GM21786 (cell line): ENCODE data around the gene CCDC134.
"Not testable (repeated sequence)": the region's sequence is repeated elsewhere in the genome, so short reads cannot be mapped to it uniquely, and the experiment has no call there.

Experiments used
- ATAC-seq: cut with Tn5 transposase; IDR thresholded peaks from one replicate; pipeline ENCODE4 v1.9.1; 2021; ENCODE audit not compliant: unreplicated experiment

Gene CCDC134

DNA sequence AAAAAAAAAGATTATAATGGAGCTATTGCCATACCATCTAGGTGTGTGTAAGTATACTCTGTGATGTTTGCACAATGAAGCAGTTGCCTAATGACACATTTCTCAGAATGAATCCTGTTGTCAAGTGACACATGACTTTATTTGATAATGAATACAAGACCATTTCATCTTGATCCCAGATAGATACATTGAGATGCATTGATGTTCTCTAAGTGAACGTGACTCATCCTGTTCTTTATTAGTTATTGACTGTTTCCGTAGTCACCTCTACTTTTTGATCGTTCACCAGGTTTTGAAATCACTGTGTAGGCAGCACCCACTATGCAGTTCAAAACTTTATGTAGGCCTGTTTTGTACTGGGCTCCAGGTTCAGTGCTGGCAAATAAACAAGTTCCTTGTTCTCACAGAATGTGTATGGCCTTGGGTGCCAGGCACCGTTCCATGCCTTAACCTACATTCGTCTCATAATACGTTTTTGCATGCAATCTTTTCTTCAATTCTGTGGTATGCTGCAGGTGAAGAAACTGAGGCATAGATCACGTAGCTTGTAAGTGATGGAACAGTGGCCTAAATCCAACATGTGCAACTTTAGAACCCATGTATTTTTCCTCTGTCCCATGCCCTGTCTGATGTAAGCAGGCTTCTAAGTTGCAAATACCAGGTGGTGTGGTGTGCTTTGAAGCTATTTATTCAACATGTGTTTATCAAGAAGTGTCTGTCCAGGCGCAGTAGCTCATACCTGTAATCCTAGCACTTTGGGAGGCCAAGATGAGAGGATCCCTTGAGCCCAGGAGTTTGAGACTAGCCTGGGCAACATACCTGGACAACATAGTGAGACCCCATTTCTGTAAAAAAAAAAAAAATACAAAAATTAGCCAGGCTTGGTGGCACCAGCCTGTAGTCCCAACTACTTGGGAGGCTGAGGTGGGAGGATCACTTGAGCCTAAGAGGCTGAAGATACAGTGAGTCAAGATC is 42.8 kb downstream of the CCDC134 start:
- no peak for ATAC-seq

GRCh38 chr22:41844036-41844435 is 43.6 kb downstream of the CCDC134 start:
- no peak for ATAC-seq

DNA sequence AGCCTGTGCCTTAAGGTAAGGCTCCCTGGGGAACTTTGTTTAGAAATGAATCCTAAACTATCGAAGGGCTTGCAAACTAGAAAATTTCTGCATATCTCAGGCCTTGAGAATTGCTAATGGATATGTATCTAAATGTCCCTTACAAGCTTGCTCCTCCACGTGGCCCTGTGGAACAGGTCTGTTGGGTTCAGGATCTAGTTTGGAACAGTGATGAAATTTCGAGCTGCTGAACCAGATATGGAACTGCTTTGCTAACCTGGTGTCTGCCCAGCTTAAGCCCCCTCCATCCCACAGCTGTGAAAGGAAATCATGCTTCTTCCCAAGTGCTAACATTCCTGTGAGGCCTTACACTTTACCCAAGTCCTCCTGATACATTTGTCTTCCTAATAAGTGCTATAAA is 44.0 kb downstream of the CCDC134 start:
- no peak for ATAC-seq

DNA sequence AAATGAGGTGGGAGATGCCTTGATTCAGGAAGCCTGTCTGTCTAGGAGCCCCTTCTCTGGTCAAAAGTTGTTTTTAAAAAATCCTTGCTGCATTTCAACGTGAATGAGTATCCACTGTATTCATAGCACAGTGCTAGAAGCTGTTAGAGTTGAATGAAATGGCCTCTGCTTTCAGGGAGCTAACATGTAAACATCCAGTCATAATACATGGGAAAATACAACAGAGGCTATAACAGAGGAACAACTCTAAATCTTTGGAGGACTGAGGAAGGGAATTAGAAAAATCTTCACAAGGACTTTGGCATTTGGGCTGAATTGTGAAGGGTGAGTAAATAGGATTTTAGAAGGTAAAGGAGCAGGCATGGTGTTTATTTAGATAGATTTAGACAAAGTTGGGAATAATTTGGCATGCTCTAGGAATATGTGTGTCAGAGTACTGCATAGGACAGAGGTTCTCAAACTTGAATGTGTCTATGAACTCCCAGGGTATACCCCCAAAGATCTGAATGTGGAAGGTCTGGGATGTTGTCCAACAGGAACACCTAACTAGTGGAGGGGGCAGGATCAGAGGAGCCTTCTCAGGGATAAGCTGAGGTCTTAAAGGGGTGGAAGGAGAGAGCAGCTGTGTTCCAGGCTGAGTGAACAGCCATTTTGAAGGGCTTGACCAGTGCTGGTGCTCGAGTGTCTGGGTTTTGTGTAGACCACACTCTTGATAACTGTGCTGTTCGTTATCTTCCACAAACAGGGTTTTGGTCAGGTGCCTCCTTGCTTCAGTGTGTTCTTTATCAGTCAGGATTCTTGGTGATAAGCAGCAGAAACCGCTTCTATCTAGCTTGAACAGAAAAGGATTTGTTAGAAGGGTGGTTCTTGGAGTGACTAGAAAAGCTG is 45.1 kb downstream of the CCDC134 start:
- no peak for ATAC-seq

DNA sequence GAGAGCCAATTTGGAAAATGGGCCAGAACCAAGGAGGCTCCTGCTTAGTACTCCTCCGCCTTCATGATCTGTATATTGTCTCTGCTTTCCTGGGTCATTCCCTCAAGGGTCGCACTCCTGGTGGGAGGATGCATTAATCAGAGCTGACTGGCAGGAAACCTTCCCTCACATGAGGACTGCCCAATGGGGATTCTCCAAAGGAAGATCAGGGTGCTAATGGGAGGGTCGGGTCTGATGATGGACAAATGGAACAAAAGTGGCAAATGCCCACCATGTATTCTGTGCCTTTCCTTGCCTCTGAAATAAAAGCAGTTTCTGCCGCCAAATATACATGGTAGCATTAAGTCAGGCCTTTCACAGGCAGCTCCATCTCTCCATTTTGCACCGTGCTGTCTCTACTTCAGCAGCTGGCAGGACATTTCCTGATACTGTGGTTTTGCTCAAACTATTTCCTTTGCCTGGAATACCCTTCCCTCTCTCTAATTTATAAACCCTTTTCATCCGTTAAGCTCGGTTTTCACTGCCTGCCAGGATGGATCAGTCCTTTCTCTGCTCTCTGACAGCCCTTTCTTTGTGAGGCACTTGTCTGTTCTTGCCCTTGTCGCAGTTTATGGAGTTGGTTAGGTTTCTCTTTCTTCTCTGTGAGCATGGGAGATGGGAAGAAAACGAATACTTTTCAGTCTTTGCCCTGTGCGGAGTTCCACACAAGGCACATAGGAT is 45.9 kb downstream of the CCDC134 start:
- no peak for ATAC-seq

GRCh38 chr22:41847300-41847699 is 46.8 kb downstream of the CCDC134 start:
- no peak for ATAC-seq

- no peak for ATAC-seq
These were observed 48.0 kb downstream of the CCDC134 start for GRCh38 chr22:41848468-41848867.

- ATAC-seq: no peak
These were observed 56.0 kb downstream of the CCDC134 start for GRCh38 chr22:41856469-41856868.

DNA sequence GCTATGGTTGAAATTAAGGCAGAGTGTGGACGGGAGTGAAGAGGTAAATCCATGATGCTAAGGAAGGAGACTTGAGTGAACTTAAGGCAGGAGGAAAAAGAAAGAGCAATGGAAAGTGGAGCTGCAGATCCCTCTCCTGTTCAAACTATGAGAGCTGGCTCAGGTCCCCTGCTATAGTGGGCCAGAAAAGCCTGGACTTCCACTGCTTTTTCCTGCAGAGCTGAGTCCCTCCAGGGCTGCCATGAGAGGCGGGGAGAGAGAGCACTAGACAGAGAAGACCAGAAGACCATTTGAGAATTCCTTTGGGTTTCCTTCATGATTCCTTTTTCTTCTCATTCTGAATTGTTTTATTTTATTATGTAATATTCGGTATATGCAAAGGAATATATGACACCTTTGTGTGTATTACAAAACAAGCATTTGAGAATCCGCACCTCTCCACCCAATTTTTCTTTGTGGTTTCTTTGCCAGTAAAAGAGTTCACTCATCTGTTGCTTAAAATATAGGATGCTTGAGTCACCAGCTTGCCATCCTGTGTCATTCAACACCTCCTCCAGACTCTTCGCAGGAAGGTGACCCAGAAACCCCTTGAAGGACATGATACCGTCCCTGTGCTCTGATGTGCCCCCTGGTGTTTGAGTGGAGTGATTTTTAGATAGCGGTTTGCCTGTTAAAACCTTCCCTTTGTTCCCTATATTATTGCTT is 56.8 kb downstream of the CCDC134 start:
- ATAC-seq: no peak

DNA sequence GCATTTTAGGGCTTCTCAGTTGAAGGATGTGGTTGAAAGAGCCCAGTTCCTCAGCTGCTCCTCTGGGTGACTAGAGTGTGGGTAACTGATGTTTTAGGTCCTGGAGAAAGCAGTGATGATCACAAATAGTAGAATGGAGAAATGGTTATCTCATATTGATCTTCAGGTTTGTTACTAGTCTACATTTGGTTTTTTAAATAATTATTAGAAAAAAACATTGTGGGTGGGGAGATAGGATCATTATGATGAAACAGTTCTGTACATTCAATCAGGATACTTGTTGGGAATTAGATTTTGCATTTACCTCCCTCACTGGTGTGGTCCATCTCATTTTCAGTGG is 57.4 kb downstream of the CCDC134 start:
- ATAC-seq: no peak

GRCh38 chr22:41862160-41862529 is 61.7 kb downstream of the CCDC134 start:
- peak; percentile 44 for ATAC-seq

DNA sequence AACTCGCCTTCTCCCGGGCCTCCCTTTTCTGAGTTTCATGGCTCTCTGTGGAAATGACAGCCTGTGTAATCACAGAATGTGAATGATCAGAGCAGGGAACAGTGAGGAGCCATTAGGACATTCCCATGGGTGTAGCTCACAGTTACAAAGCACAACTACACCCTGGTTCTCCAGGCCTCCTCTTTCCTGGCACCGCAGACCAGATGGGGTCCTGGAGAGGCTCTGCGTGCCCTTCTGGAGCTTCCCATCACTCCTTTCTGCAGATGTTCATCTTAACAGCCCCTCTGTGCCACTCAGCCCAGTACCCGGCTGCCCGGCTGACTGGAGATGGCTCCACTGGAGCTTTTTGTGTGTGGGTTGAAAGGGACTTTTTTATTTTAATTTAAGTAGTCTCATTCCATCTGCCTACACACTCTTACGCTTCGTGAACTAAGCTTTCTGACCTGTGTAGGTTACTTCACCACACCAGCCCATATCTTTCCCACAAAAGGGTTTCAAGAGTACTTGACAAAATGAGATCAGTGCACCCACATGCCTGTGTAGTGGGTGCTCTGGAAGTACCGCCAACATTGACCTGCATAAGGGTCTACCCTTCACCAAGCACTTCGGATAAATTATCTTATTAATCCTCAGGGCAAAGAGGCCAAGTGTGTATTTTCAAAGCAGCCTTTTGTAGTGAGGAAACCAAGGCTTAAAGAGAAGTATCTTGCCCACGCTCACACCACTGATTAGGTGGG is 62.2 kb downstream of the CCDC134 start:
- ATAC-seq: peak; percentile 67

GRCh38 chr22:41863472-41863871 is 63.0 kb downstream of the CCDC134 start:
- ATAC-seq: no peak

DNA sequence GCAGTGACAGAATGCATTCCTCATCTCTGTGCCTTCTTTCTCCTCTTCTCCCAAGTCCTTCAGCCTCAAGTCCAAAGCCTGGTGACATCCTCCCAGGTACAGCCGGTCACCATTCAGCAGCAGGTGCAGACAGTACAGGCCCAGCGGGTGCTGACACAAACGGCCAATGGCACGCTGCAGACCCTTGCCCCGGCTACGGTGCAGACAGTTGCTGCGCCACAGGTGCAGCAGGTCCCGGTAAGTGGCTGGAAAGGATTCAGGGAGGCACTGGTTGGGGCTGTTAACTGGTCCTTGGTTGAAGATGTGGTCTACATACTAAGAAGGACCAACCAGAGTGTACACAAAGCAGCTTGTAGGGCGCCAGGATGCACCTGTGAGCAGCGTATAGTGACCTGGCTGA is 68.1 kb downstream of the CCDC134 start:
- no peak for ATAC-seq

- not testable (repeated sequence) for ATAC-seq
These were observed 69.6 kb downstream of the CCDC134 start for GRCh38 chr22:41870081-41870480.

GRCh38 chr22:41870786-41871185 is 70.3 kb downstream of the CCDC134 start:
- ATAC-seq: no peak

- no peak for ATAC-seq
These were observed 72.9 kb downstream of the CCDC134 start for GRCh38 chr22:41873391-41873790.

DNA sequence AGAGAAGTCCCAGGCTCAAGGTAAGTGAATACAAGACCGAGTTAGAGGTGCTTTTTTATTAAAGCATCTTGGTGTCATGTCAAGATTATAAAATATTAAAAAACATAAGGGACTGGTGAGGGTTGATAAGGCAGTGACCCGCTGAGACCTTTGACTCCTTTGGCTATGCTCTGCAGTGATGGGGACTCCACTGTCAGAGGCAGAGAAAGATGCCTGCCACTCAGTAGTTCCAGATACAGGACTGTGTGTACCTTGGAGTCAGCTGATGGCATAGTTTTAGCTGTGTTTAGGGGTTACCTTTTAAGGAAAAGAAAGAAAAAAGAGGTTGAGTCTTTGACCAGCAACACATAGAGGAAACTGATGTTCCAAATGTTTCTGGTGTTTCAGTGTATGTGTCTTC is 73.6 kb downstream of the CCDC134 start:
- no peak for ATAC-seq

GRCh38 chr22:41875531-41876270 is 75.2 kb downstream of the CCDC134 start:
- ATAC-seq: no peak
